SK-N-SH (cell line): ENCODE data around the gene ACTL7A. TPM values are rescaled to one million over a fixed set of nuclear protein-coding genes. Genes with fewer than 3 reads are reported as not detected.

Experiments used
- CTCF ChIA-PET: fragments of 300-600, 350-600 bp; formaldehyde crosslinking; extraction: SDS; loops from one replicate; lab custom pipeline; 2021; lab: Yijun Ruan, JAX
- POLR2A ChIA-PET: fragments of 350-600 bp; sonication (Branson Sonifier 250); formaldehyde crosslinking; extraction: SDS; loops from one replicate; lab custom pipeline; 2020; ENCODE audit warnings: antibody characterized with exemption, inconsistent platforms; lab: Yijun Ruan, JAX
- DNase-seq: peaks from one replicate; pipeline ENCODE4 v3.0.0; 2012
- H2AFZ ChIP-seq: fragments of 200-600 bp; sonication (generic); 2 replicates; pipeline ENCODE4 v1.8.1; 2016; ENCODE audit warnings: antibody characterized with exemption, mild to moderate bottlenecking, low read depth
- H3F3A ChIP-seq: fragments of 200-600 bp; sonication (generic); replicated peaks from 2 replicates; pipeline ENCODE3; 2016; ENCODE audit warnings: antibody characterized with exemption, mild to moderate bottlenecking; ENCODE audit not compliant: insufficient read depth
- H3K27ac ChIP-seq, 2 experiments: fragments of 200-500 bp in 1 of 2; fragments of 200-600 bp in 1 of 2; sonication (Bioruptor generic) in 1 of 2; sonication (generic), shearing (Covaris generic) in 1 of 2; 2 replicates each; pipeline versions ENCODE4 v1.5.1 to v1.6.1; 2014 to 2016; ENCODE audit warnings: low read depth in 2 of 2, inconsistent platforms in 1 of 2, low read length in 1 of 2, mild to moderate bottlenecking in 1 of 2, mixed read lengths in 1 of 2
- H3K27me3 ChIP-seq: fragments of 200-600 bp; sonication (generic), shearing (Covaris generic); 2 replicates; pipeline ENCODE4 v1.6.1; 2016; ENCODE audit warnings: mixed run types; ENCODE audit not compliant: insufficient read depth
- H3K36me3 ChIP-seq, 2 experiments: fragments of 200-500 bp in 1 of 2; fragments of 200-600 bp in 1 of 2; sonication (Bioruptor generic) in 1 of 2; sonication (generic) in 1 of 2; replicated peaks in 1 of 2; 2 replicates each; pipeline versions ENCODE3 to v1.5.1; 2014 to 2016; ENCODE audit warnings: low read length in 1 of 2, mild to moderate bottlenecking in 1 of 2; ENCODE audit not compliant: insufficient read depth in 2 of 2, control insufficient read depth in 1 of 2
- H3K4me1 ChIP-seq, 2 experiments: fragments of 200-500 bp in 1 of 2; fragments of 200-600 bp in 1 of 2; sonication (Bioruptor generic) in 1 of 2; sonication (generic), shearing (Covaris generic) in 1 of 2; 2 replicates each; pipeline versions ENCODE4 v1.5.1 to v1.6.1; 2014 to 2016; ENCODE audit warnings: low read depth in 1 of 2, low read length in 1 of 2, mixed run types in 1 of 2; ENCODE audit not compliant: insufficient read depth in 2 of 2, control insufficient read depth in 1 of 2
- H3K4me2 ChIP-seq: fragments of 200-600 bp; sonication (generic), shearing (Covaris generic); 2 replicates; pipeline ENCODE4 v1.6.1; 2017; ENCODE audit warnings: mixed run types
- H3K4me3 ChIP-seq, 2 experiments: fragments of 200-500 bp in 1 of 2; fragments of 200-600 bp in 1 of 2; sonication (Bioruptor generic) in 1 of 2; sonication (generic), shearing (Covaris generic) in 1 of 2; 2 replicates each; pipeline versions ENCODE4 v1.5.1 to v1.8.1; 2014 to 2016; ENCODE audit warnings: low read depth in 2 of 2, inconsistent platforms in 1 of 2, low read length in 1 of 2, mild to moderate bottlenecking in 1 of 2, mixed read lengths in 1 of 2, moderate library complexity in 1 of 2
- H3K79me2 ChIP-seq: fragments of 200-600 bp; sonication (generic); 2 replicates; pipeline ENCODE4 v1.8.1; 2017; ENCODE audit warnings: mild to moderate bottlenecking; ENCODE audit not compliant: insufficient read depth
- H3K9ac ChIP-seq: fragments of 200-600 bp; sonication (generic); 2 replicates; pipeline ENCODE4 v1.6.1; 2017; ENCODE audit warnings: mixed run types
- H3K9me2 ChIP-seq: fragments of 200-600 bp; sonication (generic); 2 replicates; pipeline ENCODE4 v1.6.1; 2017; ENCODE audit warnings: mixed run types
- H3K9me3 ChIP-seq: fragments of 200-600 bp; sonication (generic); 2 replicates; pipeline ENCODE4 v1.6.1; 2017; ENCODE audit warnings: mixed run types, mild to moderate bottlenecking, moderate library complexity
- H4K20me1 ChIP-seq: fragments of 200-600 bp; sonication (generic); 2 replicates; pipeline ENCODE4 v1.6.1; 2017; ENCODE audit warnings: mild to moderate bottlenecking, mixed run types; ENCODE audit not compliant: insufficient read depth
- FOSL2 ChIP-seq: IDR thresholded peaks from 2 replicates; pipeline ENCODE4 v1.4.0; 2012; ENCODE audit warnings: low read depth, mild to moderate bottlenecking, moderate library complexity, borderline replicate concordance
- FOXJ3 ChIP-seq: sonication (generic); formaldehyde crosslinking; IDR thresholded peaks from 2 replicates; pipeline ENCODE4 v1.5.1; 2020; ENCODE audit warnings: mild to moderate bottlenecking, missing genetic modification reagents
- GATA2 ChIP-seq: sonication (generic); formaldehyde crosslinking; IDR thresholded peaks from 2 replicates; pipeline ENCODE4 v1.5.0; 2020; ENCODE audit warnings: mild to moderate bottlenecking, missing genetic modification reagents
- MEF2A ChIP-seq: IDR thresholded peaks from 2 replicates; pipeline ENCODE4 v1.4.0; 2012; ENCODE audit warnings: low read depth, borderline replicate concordance
- RCOR1 ChIP-seq: fragments of 150-350 bp; IDR thresholded peaks from 2 replicates; pipeline ENCODE4 v1.6.1; 2017; ENCODE audit warnings: antibody characterized with exemption, low read length
- SIN3A ChIP-seq: IDR thresholded peaks from 2 replicates; pipeline ENCODE4 v1.6.1; 2012; ENCODE audit warnings: low read depth, mild to moderate bottlenecking, low read length, moderate library complexity, borderline replicate concordance
- TEAD4 ChIP-seq: IDR thresholded peaks from 2 replicates; pipeline ENCODE4 v1.4.0; 2012; ENCODE audit warnings: mild to moderate bottlenecking, borderline replicate concordance; ENCODE audit not compliant: insufficient read depth
- WGBS: methylation state at CpG from one replicate; pipeline ENCODE4 v1.1.6; 2017; ENCODE audit warnings: low lambda C conversion rate; 5-methylcytosine and 5-hydroxymethylcytosine counted together
- polyA plus RNA-seq, 3 experiments: library from polyadenylated mRNA; depleted of rRNA; stranded (reverse); fragments of >200 nt; gene quantifications; 2 replicates each; pipeline ENCODE4 v1.2.3, GENCODE V29; 2012
- TF ChIP-seq, protein P1 (sequence below): fragments of 150-350 bp; IDR thresholded peaks from 2 replicates; pipeline ENCODE4 v1.6.1; 2016; ENCODE audit warnings: mild to moderate bottlenecking, low read depth, low read length
- TF ChIP-seq, protein P2 (sequence below): IDR thresholded peaks from 2 replicates; pipeline ENCODE4 v1.6.1; 2012; ENCODE audit warnings: mild to moderate bottlenecking, low read depth, low read length, moderate library complexity
- TF ChIP-seq, protein P3 (sequence below): IDR thresholded peaks from 2 replicates; pipeline ENCODE4 v1.4.0; 2012; ENCODE audit warnings: low read depth, borderline replicate concordance

The ACTL7A gene
- polyA plus RNA-seq, 1 of the 3 experiments (the other 2 are of a cell fraction), result not detected

DNA sequence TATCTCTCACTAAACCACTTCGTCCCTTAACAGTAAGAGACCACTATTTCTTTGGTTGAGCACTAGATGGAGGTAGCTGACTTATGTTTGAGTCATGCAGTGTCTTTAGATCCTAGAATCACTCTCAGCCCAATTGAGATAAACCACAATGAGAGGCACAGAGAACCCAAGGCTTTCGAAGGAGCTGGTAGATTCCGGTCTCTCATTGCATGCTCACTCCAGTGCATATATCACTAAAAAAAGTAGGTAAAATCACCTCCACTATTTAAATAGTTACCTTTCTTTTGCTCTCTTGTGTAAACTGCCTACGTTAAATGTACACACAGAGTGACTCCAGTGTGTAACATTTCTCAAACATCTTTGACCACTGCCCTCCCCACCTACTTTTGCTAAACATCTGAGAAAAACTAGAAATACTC lies 27.6 kb downstream of the ACTL7A start (continued):
- TF ChIP-seq, protein P1, sequence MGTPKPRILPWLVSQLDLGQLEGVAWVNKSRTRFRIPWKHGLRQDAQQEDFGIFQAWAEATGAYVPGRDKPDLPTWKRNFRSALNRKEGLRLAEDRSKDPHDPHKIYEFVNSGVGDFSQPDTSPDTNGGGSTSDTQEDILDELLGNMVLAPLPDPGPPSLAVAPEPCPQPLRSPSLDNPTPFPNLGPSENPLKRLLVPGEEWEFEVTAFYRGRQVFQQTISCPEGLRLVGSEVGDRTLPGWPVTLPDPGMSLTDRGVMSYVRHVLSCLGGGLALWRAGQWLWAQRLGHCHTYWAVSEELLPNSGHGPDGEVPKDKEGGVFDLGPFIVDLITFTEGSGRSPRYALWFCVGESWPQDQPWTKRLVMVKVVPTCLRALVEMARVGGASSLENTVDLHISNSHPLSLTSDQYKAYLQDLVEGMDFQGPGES, result no peak
- no peak for TF ChIP-seq TEAD4

DNA sequence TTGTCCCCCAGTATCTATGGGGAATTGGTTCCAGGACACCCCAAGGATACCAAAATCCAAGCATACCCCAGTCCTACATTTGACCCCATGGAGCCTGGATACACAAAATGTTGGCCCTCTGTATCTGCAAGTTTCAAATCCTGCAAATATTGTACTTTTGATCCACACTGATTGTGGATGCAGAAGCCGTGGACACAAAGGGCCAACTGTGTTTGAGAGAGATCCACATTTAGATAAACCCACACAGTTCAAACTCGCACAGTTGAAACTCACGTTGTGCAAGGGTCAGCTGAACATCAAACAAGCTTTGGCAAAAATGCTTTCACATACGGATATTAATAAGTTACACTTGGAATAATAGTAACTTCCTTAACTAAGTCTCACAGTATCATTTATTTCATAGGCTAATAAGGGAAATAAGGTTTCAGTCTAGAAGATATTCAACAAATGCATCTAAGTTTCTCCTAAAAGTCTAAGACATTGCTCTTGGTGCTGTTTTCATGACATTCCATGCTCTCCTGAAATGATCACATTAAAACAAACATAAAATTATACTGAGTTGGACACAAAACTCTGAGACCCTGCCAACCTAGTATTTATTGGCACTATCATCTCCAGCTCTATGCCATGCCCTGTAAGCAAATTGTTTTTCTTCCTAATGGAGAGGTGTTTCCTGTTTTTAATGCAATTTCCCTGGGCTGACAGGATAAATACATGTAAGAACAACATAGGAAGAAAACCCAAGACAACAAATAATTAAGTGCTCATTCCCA lies 32.3 kb downstream of the ACTL7A start:
- 85% methylated on average over 4 of the region's 4 CpGs for WGBS
- ChIA-PET CTCF (no interaction called here), POLR2A (no interaction called here)

More for the DNA sequence above, 32.3 kb downstream of the ACTL7A start:
- Histone ChIP-seq H3K4me2 (no peak overlapping the region), H3K4me1 (no peaks in the 10 kb centered on the region), H3K9me2 (no peaks in the 10 kb centered on the region), H3K4me3 (no peak overlapping the region), H3K27ac (no peak overlapping the region), H3K9me3 (no peaks in the 10 kb centered on the region), H3K79me2 (no peaks in the 10 kb centered on the region)
- no peak for DNase-seq
- TF ChIP-seq FOXJ3 (CRISPR knock-in tag) (no peak), SIN3A (no peak), GATA2 (CRISPR knock-in tag) (no peak), MEF2A (no peak), FOSL2 (no peak), RCOR1 (no peak)
- TF ChIP-seq, protein P2, sequence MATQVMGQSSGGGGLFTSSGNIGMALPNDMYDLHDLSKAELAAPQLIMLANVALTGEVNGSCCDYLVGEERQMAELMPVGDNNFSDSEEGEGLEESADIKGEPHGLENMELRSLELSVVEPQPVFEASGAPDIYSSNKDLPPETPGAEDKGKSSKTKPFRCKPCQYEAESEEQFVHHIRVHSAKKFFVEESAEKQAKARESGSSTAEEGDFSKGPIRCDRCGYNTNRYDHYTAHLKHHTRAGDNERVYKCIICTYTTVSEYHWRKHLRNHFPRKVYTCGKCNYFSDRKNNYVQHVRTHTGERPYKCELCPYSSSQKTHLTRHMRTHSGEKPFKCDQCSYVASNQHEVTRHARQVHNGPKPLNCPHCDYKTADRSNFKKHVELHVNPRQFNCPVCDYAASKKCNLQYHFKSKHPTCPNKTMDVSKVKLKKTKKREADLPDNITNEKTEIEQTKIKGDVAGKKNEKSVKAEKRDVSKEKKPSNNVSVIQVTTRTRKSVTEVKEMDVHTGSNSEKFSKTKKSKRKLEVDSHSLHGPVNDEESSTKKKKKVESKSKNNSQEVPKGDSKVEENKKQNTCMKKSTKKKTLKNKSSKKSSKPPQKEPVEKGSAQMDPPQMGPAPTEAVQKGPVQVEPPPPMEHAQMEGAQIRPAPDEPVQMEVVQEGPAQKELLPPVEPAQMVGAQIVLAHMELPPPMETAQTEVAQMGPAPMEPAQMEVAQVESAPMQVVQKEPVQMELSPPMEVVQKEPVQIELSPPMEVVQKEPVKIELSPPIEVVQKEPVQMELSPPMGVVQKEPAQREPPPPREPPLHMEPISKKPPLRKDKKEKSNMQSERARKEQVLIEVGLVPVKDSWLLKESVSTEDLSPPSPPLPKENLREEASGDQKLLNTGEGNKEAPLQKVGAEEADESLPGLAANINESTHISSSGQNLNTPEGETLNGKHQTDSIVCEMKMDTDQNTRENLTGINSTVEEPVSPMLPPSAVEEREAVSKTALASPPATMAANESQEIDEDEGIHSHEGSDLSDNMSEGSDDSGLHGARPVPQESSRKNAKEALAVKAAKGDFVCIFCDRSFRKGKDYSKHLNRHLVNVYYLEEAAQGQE, result no peak
- TF ChIP-seq, protein P3, sequence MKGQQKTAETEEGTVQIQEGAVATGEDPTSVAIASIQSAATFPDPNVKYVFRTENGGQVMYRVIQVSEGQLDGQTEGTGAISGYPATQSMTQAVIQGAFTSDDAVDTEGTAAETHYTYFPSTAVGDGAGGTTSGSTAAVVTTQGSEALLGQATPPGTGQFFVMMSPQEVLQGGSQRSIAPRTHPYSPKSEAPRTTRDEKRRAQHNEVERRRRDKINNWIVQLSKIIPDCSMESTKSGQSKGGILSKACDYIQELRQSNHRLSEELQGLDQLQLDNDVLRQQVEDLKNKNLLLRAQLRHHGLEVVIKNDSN, result no peak
- TF ChIP-seq, all 33 proteins: peak for 0
- no peak overlapping the region for H2AFZ ChIP-seq
- H3K36me3 ChIP-seq, result peaks cover 55 to 91% of the 10 kb centered on the region in 2 experiments
- no peaks in the 10 kb centered on the region for H4K20me1 ChIP-seq
- no peak overlapping the region for H3K9ac ChIP-seq
- H3K27me3 ChIP-seq, result no peaks in the 10 kb centered on the region
- no peaks in the 10 kb centered on the region for H3F3A ChIP-seq
